Stimulated activated CD4-positive, alpha-beta T cell treated with anti-CD3 and anti-CD28 coated beads, Interleukin-12 subunit alpha, Interleukin-12 subunit beta, amount 100 ng/mL, for 48 hours (primary cell): ENCODE data around the gene SV2C.
"Not testable (repeated sequence)": the region's sequence is repeated elsewhere in the genome, so short reads cannot be mapped to it uniquely, and the experiment has no call there.

Experiments used
- DNase-seq, 3 donors: peaks; one replicate each; pipeline ENCODE4 v3.0.0-alpha.2; 2020; ENCODE audit warnings: low read depth in 2 of 3, low spot score in 1 of 3

SV2C gene

GRCh38 chr5:76199336-76200318 lies 116.4 kb downstream of the SV2C start:
- DNase-seq, result no peak

GRCh38 chr5:76202182-76202581 lies 119.0 kb downstream of the SV2C start:
- DNase-seq, result no peak

DNA sequence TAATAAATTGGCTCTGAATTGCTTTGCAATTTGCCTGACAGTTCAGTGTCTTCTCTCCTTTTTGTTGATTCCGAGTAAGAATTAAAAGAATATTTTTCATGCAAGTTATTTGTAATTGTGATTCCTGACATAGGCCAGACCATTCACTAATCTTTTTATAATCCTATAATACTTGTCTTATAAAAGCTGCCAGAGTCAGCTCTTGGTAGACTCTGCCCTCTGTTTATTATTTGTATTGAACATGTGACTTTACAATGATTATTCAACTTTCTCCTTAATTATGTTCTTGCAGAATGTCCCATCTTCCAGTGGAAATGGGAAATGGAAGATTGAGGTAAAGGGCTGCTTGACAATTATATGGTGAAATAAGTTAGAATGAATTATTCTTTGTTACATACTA lies 121.0 kb downstream of the SV2C start:
- DNase-seq, result no peak

DNA sequence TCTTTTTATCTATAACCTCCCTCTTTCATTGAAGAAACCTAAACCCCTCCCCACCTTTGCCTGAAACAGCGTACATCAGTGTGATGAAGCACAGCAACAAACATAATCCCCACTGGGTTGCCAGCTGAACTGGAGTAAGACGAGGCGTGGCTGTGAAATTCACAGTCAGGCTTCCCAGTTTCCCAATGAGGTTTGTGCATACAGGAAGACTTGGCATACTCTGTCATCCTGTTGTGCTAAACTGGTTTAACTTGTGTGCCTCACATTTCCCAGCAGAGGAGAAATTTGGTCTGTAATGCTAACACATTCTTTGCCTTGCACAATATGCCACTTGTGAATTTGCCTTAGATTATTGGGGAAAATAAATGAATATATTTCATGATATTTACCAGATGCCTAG lies 121.5 kb downstream of the SV2C start:
- no peak for DNase-seq

DNA sequence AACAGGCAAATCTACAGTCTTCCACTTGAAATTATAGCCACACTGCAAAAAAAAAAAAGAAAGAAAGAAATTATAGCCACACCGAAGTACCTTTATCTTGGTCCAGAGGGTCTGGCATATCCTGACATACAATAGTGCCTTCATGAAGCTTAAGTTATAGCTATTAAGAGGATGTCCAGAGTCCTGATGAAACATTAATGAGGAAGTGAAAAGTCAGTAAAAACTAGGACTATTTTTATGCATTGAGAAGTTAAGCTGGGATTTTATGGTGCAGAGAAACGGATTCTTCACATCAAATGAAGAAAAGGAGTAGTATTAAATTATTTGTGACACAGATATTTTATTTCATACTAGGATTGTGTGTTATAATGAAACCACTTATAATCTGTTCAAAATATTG lies 123.9 kb downstream of the SV2C start:
- no peak for DNase-seq

DNA sequence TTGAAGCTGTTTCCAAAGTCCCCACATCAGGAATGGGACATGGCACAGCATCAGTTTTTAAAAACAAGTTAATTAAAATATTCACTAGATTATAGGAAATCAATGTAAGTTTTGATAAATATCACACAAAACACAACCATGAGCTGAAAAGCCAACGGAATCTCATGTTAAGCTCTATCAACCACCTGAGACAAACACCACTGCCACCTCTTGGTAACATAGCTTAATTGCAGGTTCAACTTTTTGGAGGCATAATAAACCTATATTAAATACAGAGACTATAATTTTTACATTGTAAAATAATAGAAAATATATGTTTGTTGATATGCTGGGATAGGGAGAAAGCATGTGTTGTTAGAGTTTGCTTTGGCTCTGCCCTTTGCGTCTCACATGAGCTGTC lies 126.1 kb downstream of the SV2C start:
- DNase-seq, result no peak

GRCh38 chr5:76210946-76211345 lies 127.8 kb downstream of the SV2C start:
- DNase-seq, result no peak

DNA sequence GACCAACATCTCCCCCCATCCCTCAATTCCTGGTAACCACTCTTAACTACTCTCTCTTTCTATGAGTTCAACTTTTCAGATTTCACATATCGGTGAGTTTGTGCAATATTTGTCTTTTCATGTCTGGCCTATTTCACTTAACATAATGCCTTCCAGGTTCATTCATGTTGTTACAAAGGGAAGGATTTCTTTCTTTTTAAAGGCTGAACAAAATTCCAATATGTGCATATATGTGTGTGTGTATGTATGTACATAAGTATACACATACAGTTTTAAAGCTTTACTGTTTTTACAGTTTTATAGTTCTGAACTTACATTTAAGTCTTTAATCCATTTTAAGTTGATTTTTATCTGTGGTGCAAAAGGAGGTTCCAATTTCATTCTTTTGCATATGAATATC lies 130.7 kb downstream of the SV2C start:
- DNase-seq, result no peak

DNA sequence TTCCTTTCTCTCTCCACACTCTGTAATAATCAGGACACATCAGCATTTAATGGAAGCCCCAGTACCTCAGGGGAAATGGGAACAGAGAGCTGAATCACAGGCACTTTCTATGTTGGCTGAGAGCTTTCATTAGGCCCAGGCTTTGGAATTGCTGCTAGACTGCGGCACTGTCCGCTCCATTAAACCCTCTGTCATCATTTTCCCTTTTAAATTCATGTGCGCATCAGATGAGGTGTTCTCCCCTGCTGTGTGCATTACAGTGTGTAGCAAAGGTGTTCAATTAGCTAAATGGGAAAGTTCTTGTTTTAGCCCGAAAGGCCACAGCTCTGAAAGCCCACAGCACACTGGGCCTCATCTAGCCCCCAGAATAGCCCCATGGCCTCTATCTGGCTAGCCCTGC lies 133.6 kb downstream of the SV2C start:
- DNase-seq, result no peak

DNA sequence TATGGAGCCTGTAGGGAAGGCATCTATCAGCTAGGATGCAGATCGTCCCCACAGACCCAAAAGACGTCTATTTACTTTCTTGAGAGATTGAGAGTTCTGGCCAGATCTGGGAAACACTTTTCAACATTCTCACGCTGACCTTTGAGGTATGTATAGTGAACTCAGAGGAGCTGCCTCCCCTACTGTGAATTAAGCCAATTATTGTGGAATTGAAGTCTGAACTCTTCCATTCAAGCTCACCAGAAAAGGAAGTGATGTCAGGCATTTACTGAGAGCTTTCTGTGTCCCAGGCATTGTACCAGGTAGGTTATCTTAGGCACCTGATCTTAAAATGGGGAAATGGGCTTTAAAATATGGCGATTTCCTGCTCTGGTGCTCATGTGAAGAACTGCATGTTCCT lies 136.5 kb downstream of the SV2C start:
- DNase-seq, result no peak

- no peak for DNase-seq
Measured at GRCh38 chr5:76221311-76221710, 138.1 kb downstream of the SV2C start.

GRCh38 chr5:76222318-76222717 lies 139.1 kb downstream of the SV2C start:
- DNase-seq, result no peak

DNA sequence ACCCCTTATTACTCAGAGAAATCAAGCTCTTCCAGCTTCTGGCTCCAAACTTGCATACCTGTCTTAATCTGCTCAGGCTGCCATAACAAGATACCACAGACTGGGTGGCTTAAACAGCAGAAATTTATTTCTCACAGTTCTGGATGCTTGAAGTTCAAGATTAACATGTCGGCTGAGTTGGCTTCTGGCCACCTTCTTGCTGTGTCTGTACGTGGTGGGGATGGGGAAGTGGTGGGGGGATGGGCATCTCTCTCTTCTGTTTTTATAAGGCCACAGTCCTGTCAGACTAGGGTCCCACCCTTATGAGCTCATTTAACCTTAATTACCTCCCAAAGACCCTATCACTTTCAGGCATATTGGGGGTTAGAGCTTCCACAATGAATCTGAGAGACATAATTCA lies 140.5 kb downstream of the SV2C start:
- DNase-seq, result no peak

DNA sequence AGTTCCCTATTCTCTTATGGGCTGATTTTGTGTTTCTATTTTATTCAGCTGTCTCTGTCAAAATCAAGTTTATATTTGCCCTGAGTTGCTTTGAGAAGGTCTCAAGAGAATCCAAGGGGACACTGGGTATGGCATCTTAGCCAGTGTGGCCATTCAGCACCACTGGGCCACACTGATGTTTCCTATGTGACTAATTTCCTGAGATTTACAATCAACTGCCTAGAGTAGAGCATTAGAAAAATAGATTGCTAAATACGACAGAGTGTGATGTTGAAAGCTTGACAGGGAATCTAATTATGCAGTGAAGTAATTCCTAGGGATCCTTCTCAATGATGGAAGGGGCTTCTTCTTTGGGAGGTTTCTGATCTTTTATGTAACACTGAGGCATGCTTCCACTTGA lies 141.7 kb downstream of the SV2C start:
- DNase-seq, result no peak

- no peak for DNase-seq
Measured at GRCh38 chr5:76225336-76225735, 142.2 kb downstream of the SV2C start.

GRCh38 chr5:76229900-76230299 lies 146.7 kb downstream of the SV2C start:
- DNase-seq, result no peak

DNA sequence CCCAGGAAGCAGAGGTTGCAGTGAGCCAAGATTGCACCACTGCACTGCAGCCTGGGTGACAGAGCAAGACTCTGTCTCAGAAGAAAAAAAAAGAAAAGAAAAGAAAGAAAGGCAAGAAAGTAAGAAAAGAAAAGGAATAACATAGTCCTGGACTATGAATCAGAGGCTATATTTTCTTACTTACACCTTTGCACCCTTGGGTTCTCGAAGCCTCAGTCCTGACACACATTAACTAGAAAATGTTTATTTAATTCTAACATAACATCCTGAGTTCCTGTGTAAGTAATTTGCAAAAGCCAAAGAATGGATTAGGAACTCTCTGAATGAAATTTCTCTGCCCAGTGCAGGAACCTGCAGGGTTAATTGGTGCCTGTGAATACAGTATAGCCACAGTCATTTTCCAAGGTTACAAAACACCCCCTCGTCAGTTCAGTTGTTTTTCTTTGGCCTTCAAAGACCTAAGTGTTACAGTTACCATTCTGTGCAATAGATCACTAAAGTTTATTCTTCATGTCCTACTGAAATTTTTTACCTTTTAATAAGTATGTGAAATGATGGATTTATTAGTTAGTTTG lies 147.6 kb downstream of the SV2C start:
- DNase-seq, result no peak

- DNase-seq, result no peak
Measured at GRCh38 chr5:76234665-76235064, 151.5 kb downstream of the SV2C start.

DNA sequence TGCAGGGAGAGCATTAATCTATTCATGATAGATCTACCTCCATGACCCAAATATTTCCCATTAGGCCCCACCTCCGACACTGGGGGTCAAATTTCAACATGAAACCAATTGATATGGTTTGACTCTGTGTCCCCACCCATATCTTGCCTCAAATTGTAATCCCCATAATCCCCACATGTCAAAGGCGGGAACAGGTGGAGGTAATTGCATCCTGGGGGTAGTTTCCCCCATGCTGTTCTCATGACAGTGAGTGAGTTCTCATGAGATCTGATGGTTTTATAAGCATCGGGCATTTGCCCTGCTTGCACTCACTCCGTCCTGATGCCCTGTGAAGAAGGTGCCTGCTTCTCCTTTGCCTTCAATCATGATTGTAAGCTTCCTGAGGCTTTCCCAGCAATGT lies 153.5 kb downstream of the SV2C start:
- DNase-seq, result no peak

GRCh38 chr5:76240336-76240735 lies 157.2 kb downstream of the SV2C start:
- DNase-seq, result no peak

DNA sequence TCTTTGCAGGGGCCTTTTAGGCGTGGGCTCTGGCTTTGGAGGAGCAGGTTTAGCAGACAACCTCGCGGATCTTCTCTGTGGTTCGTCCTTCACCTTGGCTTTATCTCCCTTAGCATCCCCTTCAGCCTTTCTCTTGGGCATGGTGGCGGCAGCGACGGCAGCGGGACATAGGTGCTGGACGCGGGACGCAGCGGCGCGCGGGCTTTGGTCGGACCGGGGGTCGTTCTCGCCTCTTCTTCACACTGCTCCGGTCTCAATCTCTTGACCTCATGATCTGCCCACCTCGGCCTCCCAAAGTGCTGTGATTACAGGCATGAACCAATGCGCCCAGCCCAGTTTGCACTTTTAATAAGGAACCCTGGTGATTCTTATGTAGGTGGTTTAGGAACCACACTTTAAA lies 159.0 kb downstream of the SV2C start:
- not testable (repeated sequence) for DNase-seq

- DNase-seq, result no peak
Measured at GRCh38 chr5:76245590-76245989, 162.4 kb downstream of the SV2C start.

DNA sequence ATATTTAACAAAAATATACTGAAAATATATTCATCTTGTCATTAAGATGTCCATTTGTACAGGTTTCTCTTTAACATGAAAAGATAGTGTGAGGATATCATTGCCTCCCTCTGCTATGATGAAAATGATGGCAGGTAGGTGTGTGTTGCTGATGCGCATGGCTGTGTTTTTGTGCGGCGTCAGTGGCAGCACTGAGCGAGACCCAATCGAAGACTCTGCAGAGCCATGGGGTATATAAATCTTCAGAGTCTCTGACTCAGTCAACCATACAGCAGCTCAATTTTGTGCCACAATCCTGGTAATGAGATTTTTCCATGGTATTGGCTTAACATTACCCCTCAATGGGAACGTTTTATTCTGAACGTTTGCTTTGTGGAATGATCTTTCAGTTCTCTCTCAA lies 166.4 kb downstream of the SV2C start:
- no peak for DNase-seq
